ENCODE results near the gene ZFYVE9.
A peak's percentile ranks its signal among the peaks of the same experiment; 100 is the strongest.
"Not testable (repeated sequence)": the region's sequence is repeated elsewhere in the genome, so short reads cannot be mapped to it uniquely, and the experiment has no call there.

ZFYVE9 gene

GRCh38 chr1:52191395-52191965 is 49.6 kb downstream of the ZFYVE9 start:
- no peak for DNase-seq

DNA sequence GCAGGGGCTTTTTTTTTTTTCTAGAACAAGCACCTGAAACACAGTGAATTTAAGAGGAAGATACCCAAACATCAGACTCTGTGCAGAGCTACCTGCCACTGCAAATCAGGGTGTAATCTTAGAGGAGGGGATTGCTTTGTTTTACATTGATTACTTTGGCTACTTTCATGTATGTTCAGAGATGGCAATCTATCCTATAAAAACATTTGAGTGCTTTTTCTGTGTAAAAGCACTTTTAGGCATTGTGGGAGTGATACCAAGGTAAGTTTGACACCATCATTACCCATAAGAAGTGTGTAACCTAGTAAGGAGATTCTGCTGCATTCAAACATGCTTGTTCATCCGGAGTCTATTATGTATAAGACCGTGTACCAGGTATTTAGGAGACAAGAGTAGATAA is 50.1 kb downstream of the ZFYVE9 start:
- no peak for DNase-seq

- no peak for DNase-seq
Measured at GRCh38 chr1:52192436-52192835, 50.5 kb downstream of the ZFYVE9 start.

- DNase-seq = no peak
Measured at GRCh38 chr1:52193985-52194384, 52.1 kb downstream of the ZFYVE9 start.

DNA sequence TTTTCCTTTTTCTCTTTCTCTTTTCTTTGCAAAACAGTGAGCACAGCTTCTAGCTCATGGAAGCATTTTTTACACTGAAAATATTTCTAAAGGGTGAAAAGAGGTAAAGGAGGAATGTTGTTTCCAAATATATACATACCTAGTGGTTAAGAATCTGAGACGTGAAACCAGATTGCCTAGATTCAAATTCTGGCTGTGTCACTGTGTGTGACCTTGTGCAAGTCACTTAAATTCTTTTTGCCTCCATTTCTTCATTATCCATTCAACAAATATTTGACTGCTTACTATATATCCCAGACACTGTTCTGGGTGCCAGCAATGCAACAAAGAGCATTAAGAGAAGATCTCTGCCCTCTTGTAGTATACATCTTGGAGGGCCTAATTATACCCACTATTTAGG is 53.3 kb downstream of the ZFYVE9 start:
- no peak for DNase-seq

- no peak for DNase-seq
Measured at GRCh38 chr1:52203935-52204625, 62.2 kb downstream of the ZFYVE9 start.

GRCh38 chr1:52204696-52205095 is 62.8 kb downstream of the ZFYVE9 start:
- DNase-seq = peak; percentile 3

DNA sequence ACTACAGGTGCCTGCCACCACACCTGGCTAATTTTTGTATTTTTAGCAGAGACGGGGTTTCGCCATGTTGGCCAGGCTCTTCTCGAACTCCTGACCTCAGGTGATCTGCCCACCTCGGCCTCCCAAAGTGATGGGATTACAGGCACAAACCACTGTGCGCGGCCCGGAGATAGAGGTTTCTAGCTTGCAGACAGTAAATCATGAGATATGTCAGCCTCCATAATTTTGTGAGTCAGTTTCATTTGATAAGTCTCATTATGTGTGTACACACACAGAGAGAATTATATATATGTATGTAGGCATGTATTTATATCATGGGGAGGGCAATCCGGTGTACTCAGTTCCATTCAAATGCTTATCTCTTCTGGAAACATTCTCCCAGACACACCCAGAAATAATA is 64.8 kb downstream of the ZFYVE9 start:
- DNase-seq = not testable (repeated sequence)

- no peak for DNase-seq
Measured at GRCh38 chr1:52209429-52209828, 67.5 kb downstream of the ZFYVE9 start.

DNA sequence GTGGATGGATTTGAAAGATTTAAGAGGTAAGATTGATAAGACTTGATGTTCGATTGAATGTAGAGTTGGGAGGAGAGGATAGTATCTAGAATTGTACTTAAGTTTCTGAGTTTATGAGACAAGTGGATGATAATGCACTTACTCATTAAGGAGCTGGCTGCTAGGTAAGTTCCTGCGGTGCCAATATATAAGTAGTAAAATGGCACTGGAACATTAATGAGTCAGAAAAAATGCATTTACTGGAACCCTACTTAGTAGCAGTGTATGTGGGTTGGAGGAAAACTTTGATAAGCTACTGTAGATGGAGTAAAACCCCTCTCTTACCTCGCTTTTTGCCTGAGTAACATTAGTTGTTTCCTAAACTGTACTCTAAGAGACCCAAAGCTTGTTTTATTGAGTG is 68.2 kb downstream of the ZFYVE9 start:
- no peak for DNase-seq

DNA sequence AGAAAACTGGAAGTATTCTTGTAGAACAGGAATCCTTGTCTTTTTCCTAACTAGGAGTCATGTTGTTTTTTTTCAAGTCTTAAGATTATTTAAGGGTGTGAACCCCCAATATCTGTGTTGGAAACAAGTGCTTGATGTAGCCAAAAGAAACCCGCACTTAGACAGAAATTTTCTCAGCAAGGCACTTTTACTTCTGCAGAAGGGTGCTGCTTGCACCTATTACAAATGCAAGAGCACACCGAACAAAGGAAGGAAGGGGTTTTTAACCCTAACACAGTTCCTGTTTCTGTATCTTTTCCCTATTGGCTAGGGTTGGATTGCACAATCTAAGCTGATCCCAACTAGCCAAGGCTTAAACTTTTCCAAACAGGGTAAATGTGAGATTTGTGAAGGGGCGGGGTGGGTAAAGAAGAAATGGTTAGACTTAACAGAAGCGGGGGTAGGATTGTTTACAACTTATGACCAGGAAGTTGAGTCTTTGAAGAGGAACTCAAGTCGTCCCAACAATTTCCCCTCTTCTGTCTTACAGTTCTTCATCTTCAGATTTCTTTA is 75.1 kb downstream of the ZFYVE9 start:
- no peak for DNase-seq

DNA sequence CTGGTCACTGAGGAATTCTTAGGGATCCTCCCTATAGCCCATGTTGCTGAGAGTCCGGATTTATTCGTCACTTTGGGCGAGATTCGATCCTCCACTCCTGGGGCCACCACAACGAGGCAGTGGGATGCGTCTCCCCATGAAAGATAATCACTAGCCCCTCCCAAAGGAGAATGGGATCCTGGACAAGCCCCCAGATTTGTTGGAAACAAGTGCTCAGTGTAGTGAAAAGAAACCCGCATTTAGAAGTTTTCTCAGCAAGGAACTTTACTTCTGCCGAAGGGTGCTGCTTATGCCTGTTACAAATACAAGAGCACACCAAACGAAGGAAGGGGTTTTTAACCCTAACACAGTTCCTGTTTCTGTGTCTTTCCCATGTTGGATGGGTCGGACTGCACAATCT is 83.3 kb downstream of the ZFYVE9 start:
- no peak for DNase-seq

DNA sequence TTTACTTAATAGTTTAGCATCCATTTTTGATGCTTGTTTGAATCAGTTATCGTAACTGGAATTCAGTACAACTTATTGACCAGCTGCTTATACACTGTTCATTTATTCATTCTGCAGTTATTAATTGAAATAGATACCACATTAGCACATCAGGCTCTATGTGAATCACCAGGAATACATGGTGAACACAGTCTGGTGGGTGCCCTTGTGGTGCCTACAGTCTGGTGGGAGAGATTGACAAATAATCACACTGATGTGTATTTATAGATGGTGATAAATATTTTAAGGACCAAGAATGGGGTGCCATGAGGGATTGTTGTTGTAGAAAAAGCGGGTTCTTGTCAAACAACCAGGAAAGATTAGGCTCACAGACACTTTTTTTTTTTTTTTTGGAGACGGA is 87.6 kb downstream of the ZFYVE9 start:
- no peak for DNase-seq

GRCh38 chr1:52233463-52233862 is 91.6 kb downstream of the ZFYVE9 start:
- DNase-seq = no peak

GRCh38 chr1:52234014-52234413 is 92.1 kb downstream of the ZFYVE9 start:
- DNase-seq = no peak

- DNase-seq = no peak
Measured at GRCh38 chr1:52234708-52235107, 92.8 kb downstream of the ZFYVE9 start.

DNA sequence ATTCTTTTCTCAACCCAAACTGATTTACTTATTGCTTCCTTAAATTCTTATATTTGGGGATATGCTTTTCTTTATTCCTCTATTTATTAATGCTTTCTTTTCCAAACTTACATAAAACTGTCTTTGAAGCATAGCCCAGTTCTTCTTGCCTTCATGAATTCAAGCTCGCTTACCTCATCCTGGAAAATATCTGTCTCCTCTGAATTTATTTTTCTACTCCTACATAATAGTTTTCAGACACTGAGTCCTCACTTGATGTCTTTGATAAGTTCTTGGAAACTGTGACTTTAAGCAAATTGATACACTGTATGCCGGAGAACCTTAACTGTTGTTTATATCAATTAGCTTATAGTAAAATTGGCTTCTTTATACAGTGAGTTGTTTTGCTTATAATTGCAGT is 93.8 kb downstream of the ZFYVE9 start:
- no peak for DNase-seq

DNA sequence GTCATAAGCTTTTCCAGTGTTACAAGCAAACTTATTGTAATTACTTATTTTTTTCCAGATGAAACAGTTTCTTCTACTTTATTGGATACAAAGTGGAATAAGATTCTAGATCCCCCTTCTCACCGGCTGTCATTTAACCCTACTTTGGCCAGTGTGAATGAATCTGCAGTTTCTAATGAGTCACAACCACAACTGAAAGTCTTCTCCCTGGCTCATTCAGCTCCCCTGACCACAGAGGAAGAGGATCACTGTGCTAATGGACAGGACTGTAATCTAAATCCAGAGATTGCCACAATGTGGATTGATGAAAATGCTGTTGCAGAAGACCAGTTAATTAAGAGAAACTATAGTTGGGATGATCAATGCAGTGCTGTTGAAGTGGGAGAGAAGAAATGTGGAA is 95.5 kb downstream of the ZFYVE9 start:
- DNase-seq = no peak

DNA sequence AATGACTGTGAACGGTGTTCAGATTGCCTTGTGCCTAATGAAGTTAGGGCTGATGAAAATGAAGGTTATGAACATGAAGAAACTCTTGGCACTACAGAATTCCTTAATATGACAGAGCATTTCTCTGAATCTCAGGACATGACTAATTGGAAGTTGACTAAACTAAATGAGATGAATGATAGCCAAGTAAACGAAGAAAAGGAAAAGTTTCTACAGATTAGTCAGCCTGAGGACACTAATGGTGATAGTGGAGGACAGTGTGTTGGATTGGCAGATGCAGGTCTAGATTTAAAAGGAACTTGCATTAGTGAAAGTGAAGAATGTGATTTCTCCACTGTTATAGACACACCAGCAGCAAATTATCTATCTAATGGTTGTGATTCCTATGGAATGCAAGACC is 96.6 kb downstream of the ZFYVE9 start:
- no peak for DNase-seq

DNA sequence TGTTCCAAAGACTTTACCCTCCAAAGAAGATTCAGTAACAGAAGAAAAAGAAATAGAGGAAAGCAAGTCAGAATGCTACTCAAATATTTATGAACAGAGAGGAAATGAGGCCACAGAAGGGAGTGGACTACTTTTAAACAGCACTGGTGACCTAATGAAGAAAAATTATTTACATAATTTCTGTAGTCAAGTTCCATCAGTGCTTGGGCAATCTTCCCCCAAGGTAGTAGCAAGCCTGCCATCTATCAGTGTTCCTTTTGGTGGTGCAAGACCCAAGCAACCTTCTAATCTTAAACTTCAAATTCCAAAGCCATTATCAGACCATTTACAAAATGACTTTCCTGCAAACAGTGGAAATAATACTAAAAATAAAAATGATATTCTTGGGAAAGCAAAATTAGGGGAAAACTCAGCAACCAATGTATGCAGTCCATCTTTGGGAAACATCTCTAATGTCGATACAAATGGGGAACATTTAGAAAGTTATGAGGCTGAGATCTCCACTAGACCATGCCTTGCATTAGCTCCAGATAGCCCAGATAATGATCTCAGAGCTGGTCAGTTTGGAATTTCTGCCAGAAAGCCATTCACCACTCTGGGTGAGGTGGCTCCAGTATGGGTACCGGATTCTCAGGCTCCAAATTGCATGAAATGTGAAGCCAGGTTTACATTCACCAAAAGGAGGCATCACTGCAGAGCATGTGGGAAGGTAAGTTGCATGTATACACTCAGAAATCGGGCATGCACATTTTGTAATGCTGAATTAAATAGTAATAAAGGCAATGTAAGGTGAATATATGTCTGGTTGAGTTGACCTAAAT is 97.2 kb downstream of the ZFYVE9 start:
- DNase-seq = no peak

GRCh38 chr1:52239708-52240001 is 97.8 kb downstream of the ZFYVE9 start:
- no peak for DNase-seq

DNA sequence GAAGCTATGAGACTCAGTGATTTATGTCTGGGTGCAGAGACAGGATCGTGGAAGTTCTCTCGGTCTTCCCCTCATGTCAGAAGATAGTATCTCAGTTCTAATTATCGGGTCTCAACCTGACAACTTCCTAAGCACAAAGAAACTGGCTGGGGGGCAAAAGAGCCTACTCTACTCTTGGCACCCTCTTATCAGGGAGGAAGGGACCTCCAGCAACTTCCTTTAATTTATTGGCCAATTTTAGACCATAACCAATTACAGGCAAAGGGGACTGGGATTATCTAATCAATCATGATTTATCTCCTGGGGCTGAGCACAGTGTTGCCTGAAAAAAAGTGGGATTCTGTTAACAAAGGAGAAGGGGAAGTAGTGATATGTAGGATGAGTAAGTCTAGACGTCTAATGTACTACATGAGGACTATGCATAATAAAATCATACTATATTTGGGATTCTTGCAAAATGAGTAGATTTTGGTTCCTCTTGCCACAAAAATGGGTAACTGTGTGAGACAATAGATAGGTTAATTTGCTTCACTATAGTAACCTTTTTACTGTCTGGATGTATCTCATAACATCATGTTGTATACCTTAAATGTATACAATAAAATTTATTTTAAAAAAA is 98.8 kb downstream of the ZFYVE9 start:
- DNase-seq = no peak

DNA sequence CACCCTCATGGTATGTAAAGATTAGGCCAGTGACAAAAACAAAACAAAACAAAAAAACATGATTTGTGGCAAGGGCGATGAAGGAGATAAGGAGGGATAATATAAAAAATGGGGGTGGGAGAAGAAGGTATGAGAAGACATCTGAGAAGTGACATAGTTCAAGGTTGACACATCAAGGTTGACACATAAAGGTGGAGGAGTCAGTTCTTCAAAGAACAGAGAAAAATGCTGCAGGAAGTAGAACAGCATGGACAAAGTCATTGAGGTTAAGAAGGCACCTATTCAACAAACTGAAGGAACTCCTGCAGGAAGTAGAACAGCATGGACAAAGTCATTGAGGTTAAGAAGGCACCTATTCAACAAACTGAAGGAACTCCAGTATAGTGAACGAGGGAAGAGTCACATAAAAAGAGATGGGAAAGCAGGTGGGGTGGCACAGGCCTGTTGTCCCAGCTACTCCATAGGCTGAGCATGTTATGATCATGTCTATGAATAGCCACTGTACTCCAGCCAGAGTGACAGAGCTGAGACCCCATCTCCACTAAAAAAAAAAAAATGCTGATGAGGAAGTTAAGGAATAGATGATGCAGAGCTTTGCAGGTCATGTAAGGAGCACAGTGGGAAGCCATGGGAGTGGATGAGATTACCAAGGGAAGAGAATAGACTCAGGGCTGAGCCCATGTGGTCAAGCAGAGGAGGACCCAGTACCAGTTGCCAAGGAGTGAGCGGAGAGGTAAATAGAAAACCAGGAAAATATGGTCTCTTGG is 101.5 kb downstream of the ZFYVE9 start:
- no peak for DNase-seq

Measured in stimulated activated CD4-positive, alpha-beta T cell treated with anti-CD3 and anti-CD28 coated beads, Interleukin-15, amount 100 ng/mL, for 24 hours (primary cell).